Nephron progenitor cell (in vitro differentiated cells): ENCODE results near the gene PMF1.

Experiments
- DNase-seq: peaks from one replicate; pipeline ENCODE4 v3.0.0; 2021
- H3K27ac Mint-ChIP-seq: 2 replicates; pipeline ENCODE4 v1.8.0; 2021; ENCODE audit warnings: mild to moderate bottlenecking, moderate library complexity, mixed read lengths
- H3K27me3 Mint-ChIP-seq: 2 replicates; pipeline ENCODE4 v1.8.0; 2021; ENCODE audit warnings: mild to moderate bottlenecking, low read depth, mixed read lengths; ENCODE audit not compliant: poor library complexity
- H3K36me3 Mint-ChIP-seq: 2 replicates; pipeline ENCODE4 v1.8.0; 2021; ENCODE audit warnings: low read depth, mixed read lengths
- H3K4me1 Mint-ChIP-seq: 2 replicates; pipeline ENCODE4 v1.8.0; 2021; ENCODE audit warnings: mixed read lengths
- H3K4me3 Mint-ChIP-seq: 2 replicates; pipeline ENCODE4 v1.8.0; 2021; ENCODE audit warnings: mild to moderate bottlenecking, moderate library complexity, mixed read lengths
- H3K9me3 Mint-ChIP-seq: 2 replicates; pipeline ENCODE4 v1.8.0; 2021; ENCODE audit warnings: mild to moderate bottlenecking, moderate library complexity, mixed read lengths
- TF ChIP-seq, protein P1 (sequence below): fragments of 200-600 bp; sonication (generic); IDR thresholded peaks from 2 replicates; pipeline ENCODE4 v1.5.0; 2021; ENCODE audit warnings: antibody characterized with exemption

The PMF1 gene

DNA sequence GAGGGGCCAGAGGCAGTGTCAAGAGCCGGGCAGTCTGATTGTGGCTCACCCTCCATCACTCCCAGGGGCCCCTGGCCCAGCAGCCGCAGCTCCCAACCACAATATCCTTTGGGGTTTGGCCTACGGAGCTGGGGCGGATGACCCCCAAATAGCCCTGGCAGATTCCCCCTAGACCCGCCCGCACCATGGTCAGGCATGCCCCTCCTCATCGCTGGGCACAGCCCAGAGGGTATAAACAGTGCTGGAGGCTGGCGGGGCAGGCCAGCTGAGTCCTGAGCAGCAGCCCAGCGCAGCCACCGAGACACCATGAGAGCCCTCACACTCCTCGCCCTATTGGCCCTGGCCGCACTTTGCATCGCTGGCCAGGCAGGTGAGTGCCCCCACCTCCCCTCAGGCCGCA is 29.1 kb downstream of the PMF1 start, which contains the start of gene BGLAP:
TSS of gene BGLAP (plus strand) at position 259 of the 400 bp plus-strand sequence. CDS start at position 307, 48 bp downstream.
- Mint-ChIP-seq H3K27ac (peak within 1 kb of the TSS; percentile 81), H3K36me3 (peaks cover 17% of the 10 kb centered on the region), H3K4me1 (peaks cover 20% of the 10 kb centered on the region), H3K27me3 (peaks cover 2% of the 10 kb centered on the region), H3K9me3 (no peaks in the 10 kb centered on the region), H3K4me3 (no peak within 1 kb of the TSS)
- TF ChIP-seq, protein P1, sequence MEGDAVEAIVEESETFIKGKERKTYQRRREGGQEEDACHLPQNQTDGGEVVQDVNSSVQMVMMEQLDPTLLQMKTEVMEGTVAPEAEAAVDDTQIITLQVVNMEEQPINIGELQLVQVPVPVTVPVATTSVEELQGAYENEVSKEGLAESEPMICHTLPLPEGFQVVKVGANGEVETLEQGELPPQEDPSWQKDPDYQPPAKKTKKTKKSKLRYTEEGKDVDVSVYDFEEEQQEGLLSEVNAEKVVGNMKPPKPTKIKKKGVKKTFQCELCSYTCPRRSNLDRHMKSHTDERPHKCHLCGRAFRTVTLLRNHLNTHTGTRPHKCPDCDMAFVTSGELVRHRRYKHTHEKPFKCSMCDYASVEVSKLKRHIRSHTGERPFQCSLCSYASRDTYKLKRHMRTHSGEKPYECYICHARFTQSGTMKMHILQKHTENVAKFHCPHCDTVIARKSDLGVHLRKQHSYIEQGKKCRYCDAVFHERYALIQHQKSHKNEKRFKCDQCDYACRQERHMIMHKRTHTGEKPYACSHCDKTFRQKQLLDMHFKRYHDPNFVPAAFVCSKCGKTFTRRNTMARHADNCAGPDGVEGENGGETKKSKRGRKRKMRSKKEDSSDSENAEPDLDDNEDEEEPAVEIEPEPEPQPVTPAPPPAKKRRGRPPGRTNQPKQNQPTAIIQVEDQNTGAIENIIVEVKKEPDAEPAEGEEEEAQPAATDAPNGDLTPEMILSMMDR = no peak
- no peak for DNase-seq

DNA sequence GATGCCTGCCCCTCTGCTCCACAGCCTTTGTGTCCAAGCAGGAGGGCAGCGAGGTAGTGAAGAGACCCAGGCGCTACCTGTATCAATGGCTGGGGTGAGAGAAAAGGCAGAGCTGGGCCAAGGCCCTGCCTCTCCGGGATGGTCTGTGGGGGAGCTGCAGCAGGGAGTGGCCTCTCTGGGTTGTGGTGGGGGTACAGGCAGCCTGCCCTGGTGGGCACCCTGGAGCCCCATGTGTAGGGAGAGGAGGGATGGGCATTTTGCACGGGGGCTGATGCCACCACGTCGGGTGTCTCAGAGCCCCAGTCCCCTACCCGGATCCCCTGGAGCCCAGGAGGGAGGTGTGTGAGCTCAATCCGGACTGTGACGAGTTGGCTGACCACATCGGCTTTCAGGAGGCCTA is 29.9 kb downstream of the PMF1 start:
- Mint-ChIP-seq H3K27ac (peak overlapping the region; percentile 66), H3K9me3 (no peaks in the 10 kb centered on the region), H3K36me3 (peaks cover 12% of the 10 kb centered on the region), H3K4me3 (no peak overlapping the region), H3K4me1 (peaks cover 24% of the 10 kb centered on the region), H3K27me3 (peaks cover 2% of the 10 kb centered on the region)
- DNase-seq = no peak
- TF ChIP-seq, protein P1 = no peak

GRCh38 chr1:156244126-156244525 is 31.3 kb downstream of the PMF1 start:
- TF ChIP-seq, protein P1 = no peak
- Mint-ChIP-seq H3K4me1 (peaks cover 29% of the 10 kb centered on the region), H3K4me3 (no peak overlapping the region), H3K27me3 (peaks cover 5% of the 10 kb centered on the region), H3K9me3 (no peaks in the 10 kb centered on the region), H3K27ac (peak overlapping the region; percentile 36), H3K36me3 (peaks cover 5% of the 10 kb centered on the region)
- no peak for DNase-seq

GRCh38 chr1:156244712-156245111 is 31.9 kb downstream of the PMF1 start:
- H3K9me3 Mint-ChIP-seq = no peaks in the 10 kb centered on the region
- peaks cover 35% of the 10 kb centered on the region for H3K4me1 Mint-ChIP-seq
- DNase-seq = no peak
- peak overlapping the region; percentile 92 for H3K27ac Mint-ChIP-seq
- peaks cover 4% of the 10 kb centered on the region for H3K36me3 Mint-ChIP-seq
- TF ChIP-seq, protein P1 = no peak
- H3K4me3 Mint-ChIP-seq = no peak overlapping the region
- H3K27me3 Mint-ChIP-seq = peaks cover 5% of the 10 kb centered on the region

DNA sequence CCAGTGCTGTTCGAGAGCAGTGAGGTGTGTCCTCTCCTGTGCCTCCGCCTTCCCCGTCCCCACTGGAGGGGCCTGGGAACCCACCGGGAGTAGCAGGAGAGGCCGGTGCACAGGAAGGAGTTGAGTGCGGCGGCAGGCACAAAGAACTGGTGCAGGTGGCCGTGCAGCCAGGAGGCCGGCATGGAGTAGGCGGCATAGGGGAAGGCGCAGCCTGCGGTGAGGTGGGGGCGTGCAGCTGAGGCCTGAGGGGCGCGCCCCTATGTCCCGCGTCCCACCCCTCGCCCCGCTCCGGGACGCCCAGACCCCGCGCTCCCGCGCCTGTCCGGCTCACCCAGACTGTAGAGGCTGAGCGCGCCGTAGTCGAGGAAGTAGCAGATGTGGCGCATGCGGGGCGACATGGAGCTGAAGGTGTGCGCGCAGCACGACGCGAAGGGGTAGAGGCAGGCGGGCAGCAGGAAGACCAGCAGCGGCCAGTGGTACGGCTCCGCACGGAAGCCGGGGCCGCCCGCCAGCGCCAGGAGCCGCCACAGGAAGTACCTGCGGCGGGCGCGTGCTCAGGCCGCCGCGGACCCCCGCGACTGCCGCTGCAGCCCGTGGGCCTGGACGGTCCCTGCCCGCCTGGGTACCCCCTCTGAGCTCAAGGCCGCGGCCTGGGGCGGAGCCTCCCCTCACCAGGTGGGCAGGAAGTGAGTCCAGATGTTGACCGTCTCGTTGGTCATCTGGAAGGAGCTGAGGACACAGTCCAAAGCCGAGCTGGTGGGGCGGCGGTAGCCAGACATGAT is 32.8 kb downstream of the PMF1 start:
- DNase-seq = no peak
- Mint-ChIP-seq H3K27me3 (peaks cover 3% of the 10 kb centered on the region), H3K36me3 (peaks cover 4% of the 10 kb centered on the region), H3K4me1 (peaks cover 35% of the 10 kb centered on the region), H3K27ac (peak overlapping the region; percentile 92), H3K4me3 (no peak overlapping the region), H3K9me3 (no peaks in the 10 kb centered on the region)
- TF ChIP-seq, protein P1 = no peak

DNA sequence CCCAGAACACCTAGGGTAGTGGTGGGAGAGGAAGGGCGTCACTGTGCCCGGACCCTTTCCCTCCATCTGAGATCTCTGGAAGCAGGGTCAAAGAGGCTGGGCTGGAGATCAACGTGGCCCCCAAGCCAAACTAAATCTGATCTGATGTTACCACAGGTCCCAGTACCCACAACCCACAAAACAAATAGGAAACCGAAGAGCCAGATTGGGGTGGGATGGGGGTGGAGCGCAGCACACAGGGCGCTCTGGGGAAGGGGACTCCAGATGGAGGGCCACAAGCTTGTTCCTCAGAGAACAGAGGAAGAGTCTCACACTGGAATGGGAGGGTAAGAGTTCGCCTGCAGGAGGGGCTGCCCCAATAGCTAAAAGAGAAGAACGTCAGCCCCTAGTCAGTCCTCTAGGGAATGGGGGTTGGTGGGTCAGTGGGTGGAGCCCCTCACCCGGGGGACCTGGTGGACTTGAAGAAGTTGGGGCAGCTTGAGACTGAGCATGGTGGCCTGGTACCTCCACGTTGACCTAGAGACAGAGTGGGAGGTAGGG is 33.5 kb downstream of the PMF1 start:
- H3K27me3 Mint-ChIP-seq = peaks cover 3% of the 10 kb centered on the region
- TF ChIP-seq, protein P1 = no peak
- no peaks in the 10 kb centered on the region for H3K9me3 Mint-ChIP-seq
- peak overlapping the region; percentile 75 for H3K27ac Mint-ChIP-seq
- peaks cover 6% of the 10 kb centered on the region for H3K36me3 Mint-ChIP-seq
- no peak overlapping the region for H3K4me3 Mint-ChIP-seq
- H3K4me1 Mint-ChIP-seq = peaks cover 30% of the 10 kb centered on the region
- DNase-seq = no peak
